ENCODE data around the gene TFAP2C. TPM values are rescaled to one million over a fixed set of nuclear protein-coding genes. Genes with fewer than 3 reads are reported as not detected.

Gene TFAP2C
- total and polyA plus RNA-seq, 12 donors, result 0.16 to 1.2 (median 0.44) TPM; not detected in 1

DNA sequence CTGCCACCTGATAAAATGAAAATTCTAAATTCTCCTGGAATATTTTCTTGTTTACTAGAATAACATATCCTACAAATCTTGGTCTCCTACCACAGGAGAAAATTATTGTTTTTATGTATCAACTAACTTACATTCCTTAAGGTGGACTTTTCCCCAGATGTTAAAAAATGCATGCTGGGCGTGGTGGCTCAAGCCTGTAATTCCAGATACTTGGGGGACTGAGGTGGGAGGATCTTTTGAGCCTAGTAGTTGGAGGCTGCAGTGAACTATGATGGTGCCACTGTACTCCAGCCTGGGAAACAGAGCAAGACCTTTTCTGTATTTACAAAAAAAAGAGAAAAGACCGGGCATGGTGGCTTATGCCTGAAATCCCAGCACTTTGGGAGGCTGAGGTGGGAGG lies 27.9 kb upstream of the TFAP2C start:
- no peaks in the 10 kb centered on the region for H3K4me1 ChIP-seq (replicated peaks in 1 of 2)
- H3K4me3 ChIP-seq, result no peak overlapping the region
- DNase-seq, result no peak
- no peaks in the 10 kb centered on the region for H3K36me3 ChIP-seq (replicated peaks in 1 of 2)
- TF ChIP-seq, protein P1, sequence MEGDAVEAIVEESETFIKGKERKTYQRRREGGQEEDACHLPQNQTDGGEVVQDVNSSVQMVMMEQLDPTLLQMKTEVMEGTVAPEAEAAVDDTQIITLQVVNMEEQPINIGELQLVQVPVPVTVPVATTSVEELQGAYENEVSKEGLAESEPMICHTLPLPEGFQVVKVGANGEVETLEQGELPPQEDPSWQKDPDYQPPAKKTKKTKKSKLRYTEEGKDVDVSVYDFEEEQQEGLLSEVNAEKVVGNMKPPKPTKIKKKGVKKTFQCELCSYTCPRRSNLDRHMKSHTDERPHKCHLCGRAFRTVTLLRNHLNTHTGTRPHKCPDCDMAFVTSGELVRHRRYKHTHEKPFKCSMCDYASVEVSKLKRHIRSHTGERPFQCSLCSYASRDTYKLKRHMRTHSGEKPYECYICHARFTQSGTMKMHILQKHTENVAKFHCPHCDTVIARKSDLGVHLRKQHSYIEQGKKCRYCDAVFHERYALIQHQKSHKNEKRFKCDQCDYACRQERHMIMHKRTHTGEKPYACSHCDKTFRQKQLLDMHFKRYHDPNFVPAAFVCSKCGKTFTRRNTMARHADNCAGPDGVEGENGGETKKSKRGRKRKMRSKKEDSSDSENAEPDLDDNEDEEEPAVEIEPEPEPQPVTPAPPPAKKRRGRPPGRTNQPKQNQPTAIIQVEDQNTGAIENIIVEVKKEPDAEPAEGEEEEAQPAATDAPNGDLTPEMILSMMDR (IDR thresholded peaks at IDR 0.05), result no peak
- TF ChIP-seq POLR2A (IDR thresholded peaks at IDR 0.05), result no peak
- 50 to 65% (median 55%) methylated on average over 2 of the region's 2 CpGs for WGBS, 4 donors
- no peaks in the 10 kb centered on the region for H3K27me3 ChIP-seq
- no peaks in the 10 kb centered on the region for H3K9me3 ChIP-seq (replicated peaks in 1 of 3)
- H3K27ac ChIP-seq, result no peak overlapping the region
- intact Hi-C loops (cut with DNase I), result no loop called here

DNA sequence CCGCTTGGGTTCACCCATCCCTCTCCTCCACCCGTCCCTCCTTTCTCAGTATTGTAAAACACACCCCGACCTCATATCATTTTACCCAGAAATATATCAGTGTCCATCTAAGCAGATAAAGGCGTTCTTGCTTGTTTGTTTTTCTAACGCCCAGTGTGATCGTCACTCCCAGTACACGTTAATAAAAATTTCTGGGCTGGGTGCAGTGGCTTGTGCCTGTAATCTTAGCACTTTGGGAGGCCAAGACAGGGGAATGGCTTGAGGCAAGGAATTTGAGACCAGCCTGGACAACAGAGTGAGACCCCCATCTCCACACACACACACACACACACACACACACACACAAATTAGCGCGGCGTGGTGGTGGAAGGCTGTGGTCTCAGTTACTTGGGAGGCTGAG lies 24.4 kb upstream of the TFAP2C start:
- intact Hi-C loops (cut with DNase I), result no loop called here
- Histone ChIP-seq H3K4me1 (replicated peaks in 1 of 2) (no peaks in the 10 kb centered on the region), H3K4me3 (no peak overlapping the region), H3K27ac (no peak overlapping the region), H3K9me3 (replicated peaks in 1 of 3) (no peaks in the 10 kb centered on the region), H3K27me3 (no peaks in the 10 kb centered on the region), H3K36me3 (replicated peaks in 1 of 2) (no peaks in the 10 kb centered on the region)
- no peak for DNase-seq
- WGBS, 4 donors, result 73 to 86% (median 82%) methylated on average over 10 of the region's 10 CpGs
- TF ChIP-seq, protein P1 (IDR thresholded peaks at IDR 0.05), result no peak
- TF ChIP-seq POLR2A (IDR thresholded peaks at IDR 0.05), result no peak

DNA sequence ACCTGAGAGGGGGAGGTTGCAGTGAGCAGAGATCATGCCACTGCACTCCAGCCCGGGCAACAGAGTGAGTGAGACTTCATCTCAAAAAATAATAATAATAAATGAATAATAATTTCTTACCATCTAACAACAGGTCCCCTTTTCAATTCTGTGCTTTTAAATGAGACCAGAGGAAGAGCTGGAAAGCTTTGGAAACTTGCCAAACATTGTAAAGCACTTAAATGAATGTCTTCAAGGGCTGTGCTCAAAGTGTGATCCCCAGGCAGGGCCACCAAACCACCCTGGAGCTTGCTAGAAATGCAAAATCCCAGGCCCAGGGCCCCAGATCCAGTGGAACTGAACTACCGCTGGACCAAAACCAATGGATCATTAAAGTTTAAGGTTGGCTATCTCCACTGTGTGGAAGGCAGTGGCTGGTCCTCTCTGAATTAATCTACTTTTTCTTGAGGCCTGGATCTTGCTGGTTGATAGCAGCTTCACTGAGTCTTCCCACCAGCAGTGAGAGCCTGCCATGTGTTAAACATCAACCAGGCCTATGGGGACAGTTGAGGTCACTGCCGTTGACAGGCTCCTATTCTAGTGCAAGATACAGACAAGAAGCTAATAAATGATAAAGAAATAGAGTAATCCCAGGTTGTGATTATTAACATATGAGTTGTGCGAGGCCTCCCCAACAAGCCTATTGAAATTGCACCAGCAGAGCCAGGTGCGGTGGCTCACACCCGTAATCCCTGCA lies 23.7 kb upstream of the TFAP2C start:
- Histone ChIP-seq H3K4me1 (replicated peaks in 1 of 2) (no peaks in the 10 kb centered on the region), H3K27ac (no peak overlapping the region), H3K36me3 (replicated peaks in 1 of 2) (no peaks in the 10 kb centered on the region), H3K27me3 (no peaks in the 10 kb centered on the region), H3K4me3 (no peak overlapping the region), H3K9me3 (replicated peaks in 1 of 3) (no peaks in the 10 kb centered on the region)
- TF ChIP-seq, protein P1 (IDR thresholded peaks at IDR 0.05), result no peak
- no peak for TF ChIP-seq POLR2A (IDR thresholded peaks at IDR 0.05)
- intact Hi-C loops (cut with DNase I), result no loop called here
- no peak for DNase-seq
- WGBS, 4 donors, result 87 to 93% (median 92%) methylated on average over 6 of the region's 6 CpGs

DNA sequence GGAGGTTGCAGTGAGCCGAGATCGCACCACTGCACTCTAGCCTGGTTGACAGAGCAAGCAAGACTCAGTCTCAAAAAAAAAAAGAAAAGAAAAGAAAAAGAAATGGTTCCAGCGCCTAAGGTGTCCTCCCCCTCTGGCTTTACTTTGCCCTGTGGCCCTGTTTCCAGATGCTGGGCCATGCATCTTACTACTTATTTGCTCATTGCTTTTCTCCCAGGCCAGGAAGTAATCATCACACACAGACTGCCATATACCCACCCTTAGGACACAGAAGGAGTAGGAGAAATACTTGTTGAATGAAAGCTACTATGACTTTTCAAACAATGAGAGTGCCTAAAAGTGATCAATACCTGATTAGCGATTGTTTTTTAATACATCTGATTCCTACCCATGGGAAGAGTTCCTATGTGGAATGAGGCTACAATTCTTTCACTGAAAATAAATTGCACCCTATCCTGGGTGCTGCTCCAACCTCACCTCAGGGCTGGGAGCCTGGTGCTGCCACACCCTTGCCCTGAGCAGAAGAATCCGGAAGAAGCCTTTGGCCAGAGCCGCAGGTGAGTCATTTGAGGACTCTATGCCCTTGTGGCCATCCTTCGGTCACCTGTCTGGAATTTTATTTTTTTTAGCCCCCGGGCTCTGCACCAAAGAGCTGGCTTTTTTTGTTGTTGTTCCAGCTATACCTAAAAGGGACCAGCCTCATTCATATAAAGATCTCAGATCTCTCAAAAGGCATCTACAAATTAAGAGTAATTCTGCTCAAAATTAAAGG lies 22.7 kb upstream of the TFAP2C start:
- Histone ChIP-seq H3K27me3 (no peaks in the 10 kb centered on the region), H3K4me1 (replicated peaks in 1 of 2) (no peaks in the 10 kb centered on the region), H3K4me3 (no peak overlapping the region), H3K9me3 (replicated peaks in 1 of 3) (no peaks in the 10 kb centered on the region), H3K36me3 (replicated peaks in 1 of 2) (no peaks in the 10 kb centered on the region), H3K27ac (no peak overlapping the region)
- DNase-seq, result no peak
- intact Hi-C loops (cut with DNase I), result no loop called here
- WGBS, 4 donors, result 83 to 92% (median 87%) methylated on average over 8 of the region's 8 CpGs
- TF ChIP-seq, protein P1 (IDR thresholded peaks at IDR 0.05), result no peak
- no peak for TF ChIP-seq POLR2A (IDR thresholded peaks at IDR 0.05)
